Suppressor macrophage (primary cell): ENCODE results near the gene CLHC1.
A peak's percentile ranks its signal among the peaks of the same experiment; 100 is the strongest.
"Not testable (repeated sequence)": the region's sequence is repeated elsewhere in the genome, so short reads cannot be mapped to it uniquely, and the experiment has no call there.

Source experiments
- DNase-seq, 4 experiments: peaks; one replicate each; pipeline ENCODE4 v3.0.0-alpha.2; 2020 to 2022

The CLHC1 gene

DNA sequence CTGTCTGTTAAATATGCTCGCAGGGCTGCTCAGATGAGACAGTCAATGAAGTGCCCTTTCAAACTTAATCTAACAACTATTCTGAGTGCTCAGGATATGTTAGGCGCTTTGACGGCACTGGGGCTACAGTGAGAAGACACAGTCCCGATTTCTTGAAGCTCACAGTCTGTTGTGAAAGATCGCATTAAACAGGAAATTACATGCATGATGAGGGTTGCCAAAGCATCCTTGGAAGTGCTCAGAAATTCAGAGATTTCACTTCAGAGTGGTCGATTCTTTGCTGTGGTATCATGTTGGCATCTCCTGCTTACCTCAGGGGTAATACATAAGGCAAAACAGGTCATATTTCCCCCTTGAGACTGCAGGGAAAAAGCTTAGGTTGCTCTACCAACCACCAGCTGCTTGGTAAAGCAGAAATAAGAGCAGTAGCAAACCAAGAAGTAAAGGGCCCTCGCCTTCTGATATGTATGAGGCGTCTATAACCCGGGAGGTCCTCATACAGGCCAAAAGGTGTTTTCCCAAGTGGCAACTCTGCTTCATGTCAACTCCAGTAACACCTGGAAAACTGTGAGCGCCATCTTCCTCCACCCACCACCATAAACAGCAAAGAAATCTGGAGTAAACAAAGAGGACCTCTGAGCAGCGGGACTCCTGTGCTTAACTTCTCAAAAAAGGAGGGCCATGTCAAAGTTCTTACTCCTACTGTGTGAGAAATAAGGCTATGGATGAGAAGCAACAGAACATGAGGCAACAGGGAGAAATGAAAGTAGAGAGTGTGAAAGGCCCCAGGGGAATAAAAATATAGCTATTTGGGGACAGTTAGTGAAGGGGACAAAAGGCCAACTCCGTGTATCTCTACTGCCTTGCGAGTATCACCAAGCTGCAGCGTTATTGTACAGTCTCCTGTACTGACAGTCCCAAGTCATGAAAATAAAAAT, 79.3 kb downstream of the CLHC1 start:
- DNase-seq: peak in 3 of 4 experiments; percentile 46 to 69 (median 48)

DNA sequence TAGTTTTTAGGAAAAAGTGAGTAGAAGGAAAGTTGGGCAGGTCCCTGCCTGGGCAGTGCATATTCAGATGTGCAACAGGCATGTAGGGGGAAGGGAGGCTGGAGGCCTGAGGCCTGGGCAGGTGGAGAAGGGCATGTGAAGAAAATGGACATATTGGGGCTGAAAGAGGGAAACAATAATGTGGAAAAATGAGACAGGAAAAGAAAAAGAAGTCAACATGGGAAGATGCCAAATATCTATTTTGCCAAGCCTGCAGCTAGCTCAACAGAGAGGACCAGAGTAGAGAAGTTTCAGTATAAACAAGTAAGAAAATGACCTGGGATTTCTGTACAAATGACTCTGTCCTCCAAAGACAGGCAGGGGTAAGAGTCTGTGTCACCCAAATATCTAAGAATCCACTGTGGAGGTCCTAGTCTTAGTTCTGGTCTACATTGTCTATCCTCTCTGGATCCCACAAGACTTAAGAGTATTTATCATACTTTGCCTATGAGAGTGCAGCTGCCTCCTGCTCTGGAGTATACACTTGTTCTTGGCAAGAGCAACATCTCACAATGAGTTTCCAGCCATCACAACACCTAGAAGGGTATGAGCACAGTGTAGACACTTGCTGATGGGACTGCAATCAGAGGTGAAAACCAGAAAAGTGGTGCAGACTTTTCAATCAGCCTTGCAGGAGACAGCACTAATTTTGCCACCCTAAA, 80.2 kb downstream of the CLHC1 start:
- DNase-seq: no peak

DNA sequence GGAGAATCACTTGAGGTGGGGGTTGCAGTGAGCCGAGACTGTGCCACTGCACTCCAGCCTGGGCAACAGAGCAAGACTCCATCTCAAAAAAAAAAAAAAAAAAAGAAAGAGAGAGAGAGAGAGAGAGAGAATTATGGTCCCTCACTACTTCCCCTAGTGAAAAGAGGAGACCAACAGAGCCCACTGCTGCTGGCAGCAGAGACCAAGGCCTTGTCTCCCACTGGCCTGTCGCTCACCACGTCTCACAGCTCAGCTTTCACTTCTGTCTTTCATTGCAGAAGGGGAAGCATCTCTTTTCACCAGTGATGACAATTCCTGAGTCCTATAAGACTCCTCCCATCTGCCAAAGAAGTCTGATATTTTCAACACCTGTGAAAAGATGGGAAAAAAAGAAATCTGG, 81.3 kb downstream of the CLHC1 start:
- peak; percentile 71 to 87 (median 83) for DNase-seq

DNA sequence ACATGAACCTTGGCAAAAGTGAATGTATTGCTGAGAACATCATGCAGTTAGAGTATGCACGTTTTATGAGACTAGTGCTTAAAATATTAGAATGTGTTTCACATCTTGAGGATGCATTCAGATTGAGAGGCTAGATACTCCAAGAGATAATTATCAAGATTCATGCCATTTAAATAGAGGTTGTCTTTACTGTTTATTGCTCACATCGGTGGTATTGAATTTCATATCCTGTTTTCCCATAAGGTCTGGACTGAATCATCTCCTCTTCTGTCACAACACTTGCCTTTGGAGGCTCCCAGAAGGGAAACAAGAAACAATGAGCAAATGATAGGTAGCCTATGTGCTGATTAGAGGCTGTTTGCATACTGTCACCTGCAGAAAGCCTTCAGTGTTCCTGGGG, 83.8 kb downstream of the CLHC1 start:
- peak in 1 of 4 experiments; percentile 36 for DNase-seq

DNA sequence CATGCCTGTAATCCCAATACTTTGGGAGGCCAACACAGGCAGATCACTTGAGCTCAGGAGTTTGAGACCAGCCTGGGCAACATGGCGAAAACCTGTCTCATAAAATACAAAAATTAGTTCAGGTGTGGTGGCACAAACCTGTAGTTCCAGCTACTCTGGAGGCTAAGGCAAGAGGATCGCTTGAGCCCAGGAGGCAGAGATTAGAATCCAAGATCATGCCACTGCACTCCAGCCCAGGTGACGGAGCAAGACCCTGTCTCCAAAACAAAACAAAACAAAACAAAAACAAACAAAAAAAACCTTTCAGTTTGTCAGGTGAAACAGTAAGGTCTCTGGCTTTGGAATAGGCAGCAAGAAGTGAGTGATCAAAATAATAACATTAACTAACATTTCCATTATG, 84.6 kb downstream of the CLHC1 start:
- no peak for DNase-seq

GRCh38 chr2:55147041-55147440, 85.1 kb downstream of the CLHC1 start:
- no peak for DNase-seq

- peak in 1 of 4 experiments; percentile 16 for DNase-seq
Observed at GRCh38 chr2:55146263-55146662, 85.8 kb downstream of the CLHC1 start.

DNA sequence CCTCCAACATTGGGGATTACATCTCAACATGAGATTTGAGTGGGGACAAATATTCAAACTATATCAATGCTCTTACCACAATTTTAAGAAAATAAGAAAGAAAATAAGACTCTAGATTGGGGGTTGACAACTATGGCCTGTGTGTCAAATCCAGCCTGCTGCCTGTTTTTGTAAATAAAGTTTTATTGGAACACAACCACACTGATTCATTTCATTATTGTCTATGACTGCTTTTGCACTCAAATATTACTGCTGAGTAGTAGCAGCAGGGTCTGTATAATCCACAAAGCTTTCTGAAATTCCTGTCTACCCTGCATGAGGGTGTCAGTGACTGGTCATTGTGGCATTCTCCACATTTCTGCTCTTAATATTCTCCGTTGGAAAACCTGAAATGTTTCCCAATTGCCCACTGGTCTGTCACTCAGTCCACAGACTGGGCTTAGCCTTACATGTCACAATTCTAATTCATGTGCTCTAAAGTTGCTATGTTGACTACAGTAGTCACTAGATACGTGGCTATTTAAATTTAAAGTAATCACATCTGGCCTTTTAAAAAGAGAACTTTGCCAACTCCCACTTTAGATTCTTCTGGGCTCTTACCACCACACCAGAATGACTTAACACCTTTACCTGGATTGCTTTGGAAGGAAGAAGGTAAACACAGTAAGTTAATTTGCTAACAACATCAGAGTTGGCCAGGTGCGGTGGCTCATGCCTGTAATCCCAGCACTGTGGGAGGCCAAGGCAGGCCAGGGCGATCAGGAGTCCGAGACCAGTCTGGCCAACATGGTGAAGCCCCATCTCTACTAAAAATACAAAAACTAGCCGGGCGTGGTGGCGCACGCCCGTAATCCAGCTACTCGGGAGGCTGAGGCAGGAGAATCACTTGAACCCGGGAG, 86.9 kb downstream of the CLHC1 start:
- DNase-seq: no peak

DNA sequence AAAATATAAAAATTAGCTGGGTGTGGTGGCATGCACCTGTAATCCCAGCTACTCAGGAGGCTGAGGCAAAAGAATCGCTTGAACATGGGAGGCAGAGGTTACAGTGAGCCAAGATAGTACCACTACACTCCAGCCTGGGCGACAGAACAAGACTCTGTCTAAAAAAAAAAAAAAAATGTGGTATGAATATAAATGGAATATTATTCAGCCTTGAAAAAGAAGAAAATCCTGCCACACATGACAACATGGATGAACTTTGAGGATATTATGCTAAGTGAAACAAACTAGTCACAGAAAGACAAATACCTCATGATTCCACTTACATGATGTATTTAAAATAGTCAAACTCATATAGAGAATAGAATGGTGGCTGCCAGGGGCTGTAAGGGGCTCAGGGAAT, 88.4 kb downstream of the CLHC1 start:
- DNase-seq: not testable (repeated sequence)

GRCh38 chr2:55142518-55142917, 89.6 kb downstream of the CLHC1 start:
- no peak for DNase-seq

DNA sequence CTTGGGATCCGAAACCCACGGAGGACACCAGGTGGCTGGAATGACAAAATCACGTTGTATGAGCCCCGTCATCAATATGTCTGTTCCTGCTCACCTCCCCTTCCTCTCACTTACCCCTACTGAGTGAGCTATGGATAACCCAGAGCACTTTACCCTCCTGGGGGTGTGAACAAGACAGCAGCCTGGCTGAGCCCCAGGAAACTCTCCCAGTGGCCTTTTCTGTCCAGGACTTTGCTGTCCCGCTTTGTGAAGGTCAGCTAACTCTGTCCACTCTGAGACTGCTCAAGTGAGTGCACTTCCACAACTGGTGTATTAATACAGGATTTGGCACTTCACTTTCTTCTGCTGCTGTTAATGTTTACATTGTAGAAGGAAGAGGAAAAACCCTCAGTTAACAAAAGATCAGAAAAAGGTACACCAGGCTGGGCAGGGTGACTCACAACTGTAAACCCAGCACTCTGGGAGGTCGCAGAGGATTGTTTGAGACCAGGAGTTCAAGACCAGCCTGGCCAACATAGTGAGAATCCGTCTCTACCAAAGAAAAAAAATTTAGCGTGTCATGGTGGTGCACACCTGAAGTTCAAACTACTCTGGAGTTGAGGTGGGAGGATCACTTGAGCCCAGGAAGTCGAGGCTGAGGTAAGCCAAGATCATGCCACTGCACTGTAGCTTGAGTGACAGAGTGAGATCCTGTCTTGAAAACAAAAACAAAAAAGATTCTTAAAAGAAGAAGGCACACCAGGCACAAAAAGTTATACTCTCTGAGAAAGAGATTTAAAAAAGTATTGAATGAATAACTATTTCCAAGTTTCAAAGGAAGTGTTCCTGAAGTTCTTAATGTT, 90.3 kb downstream of the CLHC1 start:
- no peak for DNase-seq

DNA sequence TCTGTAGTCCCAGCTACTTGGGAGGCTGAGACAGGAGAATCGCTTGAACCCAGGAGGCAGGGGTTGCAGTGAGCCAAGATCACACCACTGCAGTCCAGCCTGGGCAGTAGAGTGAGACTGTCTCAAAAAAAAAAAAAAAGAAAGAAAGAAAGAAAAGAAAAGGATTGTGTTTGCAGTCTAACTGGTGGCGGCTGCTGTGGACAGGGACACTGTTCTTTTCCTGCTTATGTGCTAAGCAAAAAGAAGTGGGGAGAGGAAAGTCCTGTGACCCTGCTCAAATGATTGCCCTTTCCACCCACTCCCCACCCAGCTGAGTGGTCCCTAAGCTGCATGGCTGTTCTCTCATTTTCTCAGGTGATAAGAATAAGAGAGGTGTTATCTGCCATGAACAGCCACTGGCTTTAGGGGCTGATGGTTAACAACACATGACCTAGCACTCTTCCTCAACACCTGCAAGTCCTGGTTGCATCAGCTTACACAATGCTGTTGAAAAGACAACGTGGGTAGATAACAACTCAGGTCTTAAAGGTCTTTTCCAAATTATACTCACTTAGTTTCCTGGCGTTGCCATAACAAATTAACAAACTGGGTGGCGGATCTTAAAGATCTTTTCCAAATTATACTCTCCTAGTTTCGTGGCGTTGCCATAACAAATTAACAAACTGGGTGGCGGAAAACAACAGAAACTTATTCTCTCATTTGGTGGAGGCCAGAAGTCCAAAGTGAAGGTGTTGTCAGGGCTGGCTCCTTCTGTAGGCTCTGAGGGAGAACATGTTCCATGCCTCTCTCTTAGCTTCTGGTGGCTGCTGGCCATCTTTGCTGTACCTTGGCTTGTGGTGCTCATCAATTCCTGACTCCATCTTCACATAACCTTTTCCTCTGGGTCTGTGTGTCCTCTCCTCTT, 91.5 kb downstream of the CLHC1 start:
- DNase-seq: no peak

DNA sequence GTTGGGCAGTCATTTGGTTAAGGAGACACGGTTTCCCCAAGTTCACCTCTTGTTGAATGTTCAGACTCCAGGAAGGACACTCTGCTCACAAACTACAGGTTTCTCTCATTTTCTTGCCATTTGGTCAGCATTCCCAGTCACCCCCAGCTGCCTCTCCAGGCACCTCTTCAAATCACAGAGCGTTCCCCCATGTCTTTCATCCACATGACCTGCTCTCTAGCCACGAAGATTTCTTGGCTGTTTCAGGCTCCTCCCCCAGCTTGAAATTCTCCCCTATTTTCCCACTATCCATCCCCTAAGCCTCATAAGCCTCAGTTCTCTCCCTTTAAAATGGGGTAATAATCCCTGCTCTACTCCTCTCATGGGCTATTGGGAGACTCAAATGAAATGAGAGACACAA, 92.8 kb downstream of the CLHC1 start:
- DNase-seq: no peak

GRCh38 chr2:55138882-55139229, 93.2 kb downstream of the CLHC1 start:
- no peak for DNase-seq

- no peak for DNase-seq
Observed at GRCh38 chr2:55138014-55138881, 93.8 kb downstream of the CLHC1 start.

DNA sequence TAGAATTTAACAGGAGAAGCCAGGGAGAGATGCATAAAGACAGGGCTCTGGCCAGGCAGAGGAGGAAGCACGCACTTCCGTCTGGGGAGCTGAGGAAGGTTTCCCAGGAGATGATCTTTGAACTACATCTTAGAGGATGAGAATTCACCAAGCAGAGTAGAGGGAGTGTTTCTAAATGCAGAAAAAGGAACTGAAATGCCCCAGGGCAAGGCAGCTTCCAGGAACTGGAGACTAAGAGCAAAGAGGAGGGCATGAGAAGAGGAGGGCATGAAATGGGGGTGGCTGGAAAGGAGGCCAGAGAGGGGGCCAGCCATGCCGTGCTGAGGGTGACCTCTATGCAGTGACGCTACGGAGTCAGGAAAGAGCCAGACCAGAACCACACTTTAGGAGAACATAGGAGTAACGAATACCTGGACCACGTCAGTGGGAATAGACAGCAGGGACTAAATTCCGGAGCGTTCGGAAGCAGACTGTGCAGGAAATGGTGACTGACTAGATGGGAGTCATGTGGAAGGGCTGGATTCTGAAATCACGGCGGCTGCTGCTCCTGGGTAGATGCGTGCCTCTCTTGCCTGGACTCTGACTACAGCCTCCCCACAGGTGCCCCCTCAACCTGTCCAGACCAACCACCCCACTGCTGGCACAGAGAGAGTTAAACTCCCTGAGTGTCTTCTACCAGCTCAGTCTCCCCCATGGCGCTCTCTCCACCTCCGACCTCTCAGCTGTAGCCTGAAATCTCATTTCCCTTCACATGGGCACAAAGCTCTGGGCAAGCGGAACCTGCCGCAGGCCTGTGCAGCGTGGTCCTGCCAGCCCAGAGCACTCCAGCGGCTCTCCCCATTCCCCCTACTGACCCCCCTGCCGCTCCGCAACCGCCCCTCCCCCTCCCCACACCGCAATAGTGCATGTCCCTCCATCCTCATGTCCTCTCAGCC, 94.8 kb downstream of the CLHC1 start:
- DNase-seq: peak; percentile 66 to 90 (median 86)

DNA sequence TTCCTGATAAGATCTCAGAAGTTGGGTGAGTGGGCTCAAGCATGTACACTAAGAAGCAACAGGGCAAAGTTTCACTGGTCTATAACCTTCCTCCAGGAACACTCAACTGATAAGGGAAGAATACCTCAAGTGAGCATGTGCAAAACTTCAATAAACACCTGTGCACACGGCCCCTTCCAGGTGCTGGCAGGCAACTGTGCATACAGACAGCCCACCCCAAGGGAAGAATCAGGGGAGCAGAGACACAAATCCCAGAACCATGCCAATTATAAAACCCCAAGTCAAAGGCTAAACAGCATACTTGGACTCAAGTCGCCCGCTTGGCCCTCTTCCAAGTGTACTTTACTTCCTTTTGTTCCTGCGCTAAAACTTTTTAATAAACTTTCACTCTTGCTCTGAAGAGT, 96.0 kb downstream of the CLHC1 start:
- DNase-seq: no peak

- DNase-seq: no peak
Observed at GRCh38 chr2:55135491-55135890, 96.6 kb downstream of the CLHC1 start.

GRCh38 chr2:55134316-55134706, 97.8 kb downstream of the CLHC1 start:
- peak in 3 of 4 experiments; percentile 35 to 49 (median 46) for DNase-seq
